IPS-20b (cell line): ENCODE results near the gene CDK5RAP1.

Experiments
- H3K27ac ChIP-seq: one replicate; pipeline ENCODE4 v1.5.1; 2013; ENCODE audit warnings: low read length
- H3K27me3 ChIP-seq: 2 replicates; pipeline ENCODE4 v1.6.1; 2013; ENCODE audit warnings: mild to moderate bottlenecking, low read length, inconsistent platforms; ENCODE audit not compliant: insufficient read depth
- H3K36me3 ChIP-seq: 2 replicates; pipeline ENCODE4 v1.6.1; 2013; ENCODE audit warnings: low read depth, mild to moderate bottlenecking, inconsistent platforms, low read length, moderate library complexity; ENCODE audit not compliant: insufficient read depth
- H3K4me1 ChIP-seq: 2 replicates; pipeline ENCODE4 v1.6.1; 2013; ENCODE audit warnings: mild to moderate bottlenecking, control low read depth, inconsistent platforms, low read length, moderate library complexity; ENCODE audit not compliant: insufficient read depth
- H3K4me3 ChIP-seq: 2 replicates; pipeline ENCODE4 v1.5.1; 2013; ENCODE audit warnings: mild to moderate bottlenecking, low read length, inconsistent platforms
- H3K9ac ChIP-seq: 2 replicates; pipeline ENCODE4 v1.6.1; 2013; ENCODE audit warnings: low read depth, mild to moderate bottlenecking, inconsistent platforms, low read length, moderate library complexity
- H3K9me3 ChIP-seq: 2 replicates; pipeline ENCODE4 v1.6.1; 2013; ENCODE audit warnings: mild to moderate bottlenecking, low read depth, low read length, inconsistent platforms; ENCODE audit not compliant: insufficient read depth

Gene CDK5RAP1

GRCh38 chr20:33411711-33412483, 10.6 kb upstream of the CDK5RAP1 start:
- Histone ChIP-seq H3K27ac (no peak overlapping the region), H3K4me1 (no peaks in the 10 kb centered on the region), H3K4me3 (no peak overlapping the region), H3K36me3 (no peaks in the 10 kb centered on the region), H3K9ac (no peak overlapping the region), H3K27me3 (no peaks in the 10 kb centered on the region), H3K9me3 (no peaks in the 10 kb centered on the region)

GRCh38 chr20:33411242-33411641, 9.9 kb upstream of the CDK5RAP1 start:
- Histone ChIP-seq H3K4me1 (no peaks in the 10 kb centered on the region), H3K4me3 (no peak overlapping the region), H3K27ac (no peak overlapping the region), H3K36me3 (no peaks in the 10 kb centered on the region), H3K9ac (no peak overlapping the region), H3K9me3 (no peaks in the 10 kb centered on the region), H3K27me3 (no peaks in the 10 kb centered on the region)

- Histone ChIP-seq H3K9me3 (no peaks in the 10 kb centered on the region), H3K9ac (no peak overlapping the region), H3K27ac (no peak overlapping the region), H3K4me3 (no peak overlapping the region), H3K27me3 (no peaks in the 10 kb centered on the region), H3K36me3 (no peaks in the 10 kb centered on the region), H3K4me1 (no peaks in the 10 kb centered on the region)
Observed at GRCh38 chr20:33410081-33410742, 8.9 kb upstream of the CDK5RAP1 start.

GRCh38 chr20:33408716-33409654, 7.7 kb upstream of the CDK5RAP1 start:
- Histone ChIP-seq H3K36me3 (no peaks in the 10 kb centered on the region), H3K27me3 (no peaks in the 10 kb centered on the region), H3K9me3 (no peaks in the 10 kb centered on the region), H3K27ac (no peak overlapping the region), H3K4me1 (no peaks in the 10 kb centered on the region), H3K9ac (no peak overlapping the region), H3K4me3 (no peak overlapping the region)

- Histone ChIP-seq H3K36me3 (no peaks in the 10 kb centered on the region), H3K4me1 (no peaks in the 10 kb centered on the region), H3K9me3 (no peaks in the 10 kb centered on the region), H3K27ac (no peak overlapping the region), H3K9ac (no peak overlapping the region), H3K4me3 (no peak overlapping the region), H3K27me3 (no peaks in the 10 kb centered on the region)
Observed at GRCh38 chr20:33408313-33408712, 7.0 kb upstream of the CDK5RAP1 start.

GRCh38 chr20:33407796-33408195, 6.5 kb upstream of the CDK5RAP1 start:
- Histone ChIP-seq H3K36me3 (no peaks in the 10 kb centered on the region), H3K27ac (no peak overlapping the region), H3K9me3 (no peaks in the 10 kb centered on the region), H3K4me1 (no peaks in the 10 kb centered on the region), H3K4me3 (no peak overlapping the region), H3K27me3 (no peaks in the 10 kb centered on the region), H3K9ac (no peak overlapping the region)

GRCh38 chr20:33407251-33407650, 5.9 kb upstream of the CDK5RAP1 start:
- H3K4me3 ChIP-seq = no peak overlapping the region
- H3K4me1 ChIP-seq = no peaks in the 10 kb centered on the region
- H3K27ac ChIP-seq = no peak overlapping the region
- no peaks in the 10 kb centered on the region for H3K27me3 ChIP-seq
- H3K36me3 ChIP-seq = no peaks in the 10 kb centered on the region
- no peak overlapping the region for H3K9ac ChIP-seq
- H3K9me3 ChIP-seq = no peaks in the 10 kb centered on the region

- no peaks in the 10 kb centered on the region for H3K36me3 ChIP-seq
- no peak overlapping the region for H3K27ac ChIP-seq
- no peak overlapping the region for H3K4me3 ChIP-seq
- H3K27me3 ChIP-seq = no peaks in the 10 kb centered on the region
- H3K4me1 ChIP-seq = no peaks in the 10 kb centered on the region
- H3K9me3 ChIP-seq = no peaks in the 10 kb centered on the region
- no peak overlapping the region for H3K9ac ChIP-seq
Observed at GRCh38 chr20:33404281-33404680, 3.0 kb upstream of the CDK5RAP1 start.

GRCh38 chr20:33401921-33402369, 626 bp upstream of the CDK5RAP1 start:
- Histone ChIP-seq H3K4me1 (no peaks in the 10 kb centered on the region), H3K36me3 (no peaks in the 10 kb centered on the region), H3K27ac (no peak overlapping the region), H3K4me3 (peak overlapping the region; percentile 79), H3K9ac (peak overlapping the region; percentile 79; the same call in 1 of the 2 replicates), H3K27me3 (no peaks in the 10 kb centered on the region), H3K9me3 (no peaks in the 10 kb centered on the region)

- H3K9me3 ChIP-seq = no peaks in the 10 kb centered on the region
- H3K9ac ChIP-seq = peak overlapping the region; percentile 79
- H3K4me3 ChIP-seq = peak overlapping the region; percentile 79
- H3K36me3 ChIP-seq = peaks cover 10% of the 10 kb centered on the region
- H3K4me1 ChIP-seq = no peaks in the 10 kb centered on the region
- no peaks in the 10 kb centered on the region for H3K27me3 ChIP-seq
- no peak overlapping the region for H3K27ac ChIP-seq
Observed at GRCh38 chr20:33400812-33401183, 521 bp downstream of the CDK5RAP1 start.

- Histone ChIP-seq H3K4me1 (no peaks in the 10 kb centered on the region), H3K9me3 (no peaks in the 10 kb centered on the region), H3K36me3 (peaks cover 16% of the 10 kb centered on the region), H3K4me3 (peak overlapping the region; percentile 79), H3K27me3 (no peaks in the 10 kb centered on the region), H3K9ac (no peak overlapping the region), H3K27ac (no peak overlapping the region)
Observed at GRCh38 chr20:33399924-33400323, 1.4 kb downstream of the CDK5RAP1 start.
